IPS-NIHi7 (cell line): Measurements from ENCODE around the gene BMPER.

Experiments used
- DNase-seq: peaks from one replicate; pipeline ENCODE4 v3.0.0; 2012; ENCODE audit warnings: mixed read lengths; ENCODE audit errors: extremely low spot score

Gene BMPER

DNA sequence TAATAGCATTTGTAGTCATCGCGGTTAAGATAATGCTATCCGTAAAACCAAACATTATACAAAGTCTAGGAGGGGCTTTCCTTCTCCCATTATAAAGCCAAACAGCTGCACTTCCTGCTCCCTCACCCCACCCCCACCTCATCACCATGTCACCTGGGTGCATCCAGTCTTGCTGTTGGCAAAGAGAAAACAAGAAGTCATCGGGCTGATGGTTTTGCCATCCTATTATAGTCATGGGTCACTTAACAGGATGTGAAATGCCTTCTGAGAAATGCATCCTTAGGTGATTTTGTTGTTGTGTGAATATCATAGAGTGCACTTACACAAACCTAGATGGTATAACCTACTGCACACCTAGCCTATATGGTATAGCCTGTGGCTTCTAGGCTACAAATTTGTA is 157.0 kb downstream of the BMPER start:
- DNase-seq = no peak

DNA sequence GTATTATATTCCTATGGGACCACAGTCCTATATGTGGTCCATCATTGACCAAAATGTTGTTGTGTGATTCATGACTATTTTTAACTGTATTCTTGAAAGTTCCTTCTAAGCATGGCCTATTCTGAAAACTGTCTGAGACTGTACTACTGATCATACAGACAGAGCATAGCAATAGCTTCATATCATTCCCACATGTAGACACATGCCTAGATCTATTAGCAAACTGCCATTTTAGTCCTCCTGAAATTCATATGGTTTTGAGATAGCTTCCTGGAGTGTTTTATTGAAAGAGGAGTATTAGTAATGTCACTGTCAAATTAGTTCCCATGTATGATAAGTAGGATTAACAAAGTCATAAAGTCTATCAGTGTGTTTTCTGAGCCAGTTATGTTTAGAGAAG is 157.5 kb downstream of the BMPER start:
- DNase-seq = no peak

DNA sequence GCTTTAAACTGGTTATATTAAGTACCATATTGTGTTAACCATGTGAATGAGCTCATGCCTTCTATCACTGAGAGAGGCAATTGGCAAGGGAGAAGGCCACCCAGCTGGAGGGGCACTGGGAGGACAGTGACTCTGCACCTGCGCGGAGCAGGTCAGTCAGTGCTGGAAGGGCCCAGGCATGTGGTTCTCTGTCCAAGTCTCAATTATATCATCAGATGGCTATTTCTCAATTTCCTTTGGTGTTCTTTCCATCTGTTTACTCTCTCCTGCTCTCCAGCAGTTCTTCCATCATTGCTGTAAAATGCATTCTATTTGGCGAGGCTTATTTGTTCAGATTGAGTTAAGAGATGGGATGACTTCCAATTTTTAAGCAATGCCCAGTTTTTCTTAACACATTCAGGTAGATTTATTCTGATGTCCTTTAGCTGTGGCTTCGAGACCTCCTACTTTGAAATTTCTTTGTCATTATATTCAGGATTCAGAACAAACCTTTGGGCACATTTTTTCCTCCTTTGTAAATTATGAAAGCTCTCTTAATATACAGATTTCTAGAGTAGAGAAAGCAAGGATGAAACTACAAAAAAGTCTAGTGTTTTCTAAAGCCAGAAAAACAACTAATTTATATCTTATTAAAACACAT is 159.3 kb downstream of the BMPER start:
- no peak for DNase-seq

- DNase-seq = no peak
Observed at GRCh38 chr7:34066411-34066810, 161.1 kb downstream of the BMPER start.

DNA sequence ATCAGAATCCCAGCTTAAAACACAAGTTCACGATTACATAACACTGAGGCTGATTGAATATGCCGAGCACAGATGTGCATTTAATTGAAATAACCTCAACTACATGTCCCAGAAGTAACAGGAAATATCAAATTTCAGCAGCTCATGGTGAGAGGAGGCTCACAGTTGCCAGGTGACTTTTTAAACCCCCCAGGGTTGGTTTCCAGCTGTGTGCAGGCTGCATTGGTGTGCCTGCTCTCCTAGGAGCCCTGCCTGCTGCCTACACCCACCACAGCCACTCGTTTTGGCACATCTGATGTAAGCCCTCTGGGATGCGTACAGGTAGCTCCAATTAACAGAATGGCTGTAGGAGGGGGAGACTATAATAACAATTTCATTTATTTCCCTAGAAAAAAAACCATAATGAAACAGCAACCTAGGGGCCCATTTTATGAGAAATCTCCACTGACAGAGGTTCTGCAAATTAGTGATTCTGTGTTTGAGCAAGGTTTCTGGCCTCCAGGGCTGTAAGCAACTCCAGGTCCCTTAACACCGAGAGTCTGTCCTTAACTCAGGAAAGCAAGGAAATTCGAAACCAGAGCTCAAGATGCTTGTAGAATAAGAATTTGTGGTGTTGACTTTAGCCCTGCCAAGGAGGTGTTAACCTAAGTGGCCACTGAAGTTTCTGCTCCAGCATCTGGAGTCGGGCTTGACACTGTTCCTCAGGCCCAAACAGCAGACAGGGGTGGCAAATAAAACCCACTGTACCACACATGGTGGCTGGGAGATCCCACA is 161.9 kb downstream of the BMPER start:
- peak; percentile 28 for DNase-seq

GRCh38 chr7:34069676-34070075 is 164.3 kb downstream of the BMPER start:
- DNase-seq = no peak

GRCh38 chr7:34070511-34071323 is 165.4 kb downstream of the BMPER start:
- DNase-seq = no peak

DNA sequence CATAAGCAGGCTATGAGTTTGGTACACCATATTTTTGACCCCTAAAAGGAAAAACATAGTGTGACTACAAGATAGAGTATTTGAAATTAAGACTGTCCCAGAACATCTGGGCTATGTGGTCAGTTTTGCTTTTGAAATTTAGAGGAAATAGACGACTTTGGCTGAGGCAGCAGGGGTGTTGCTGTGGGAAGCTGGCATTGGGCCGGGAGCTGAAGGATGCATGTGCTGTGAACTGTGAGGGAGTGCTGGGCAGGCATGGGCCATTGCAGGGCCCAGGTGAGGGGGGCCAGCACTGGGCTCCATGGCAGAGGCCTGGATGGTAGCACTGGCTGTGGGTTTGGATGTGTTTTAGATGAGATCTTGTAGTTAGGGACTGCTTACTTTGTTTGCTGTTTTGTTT is 168.3 kb downstream of the BMPER start:
- no peak for DNase-seq

DNA sequence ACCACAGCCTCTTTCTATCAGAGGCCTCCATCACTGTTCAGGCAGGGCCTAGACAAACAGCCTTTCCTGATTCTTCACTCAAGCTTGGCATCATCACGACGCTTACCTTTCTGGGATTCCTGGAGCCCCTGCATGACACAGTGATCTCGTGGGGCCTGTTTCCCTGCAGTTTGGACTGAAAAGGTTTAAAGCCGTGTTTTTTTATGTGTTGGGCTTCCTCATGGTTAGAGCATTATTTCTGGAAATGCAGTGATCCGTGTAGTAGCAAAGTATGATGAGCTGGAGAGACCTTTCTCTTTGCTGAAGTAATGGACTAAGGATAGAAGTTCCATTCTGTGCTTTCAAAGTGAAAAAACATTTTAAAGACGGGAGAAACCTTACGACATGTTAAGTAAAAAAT is 169.1 kb downstream of the BMPER start:
- no peak for DNase-seq

- no peak for DNase-seq
Observed at GRCh38 chr7:34075523-34076370, 170.4 kb downstream of the BMPER start.

GRCh38 chr7:34077168-34077567 is 171.8 kb downstream of the BMPER start:
- no peak for DNase-seq

DNA sequence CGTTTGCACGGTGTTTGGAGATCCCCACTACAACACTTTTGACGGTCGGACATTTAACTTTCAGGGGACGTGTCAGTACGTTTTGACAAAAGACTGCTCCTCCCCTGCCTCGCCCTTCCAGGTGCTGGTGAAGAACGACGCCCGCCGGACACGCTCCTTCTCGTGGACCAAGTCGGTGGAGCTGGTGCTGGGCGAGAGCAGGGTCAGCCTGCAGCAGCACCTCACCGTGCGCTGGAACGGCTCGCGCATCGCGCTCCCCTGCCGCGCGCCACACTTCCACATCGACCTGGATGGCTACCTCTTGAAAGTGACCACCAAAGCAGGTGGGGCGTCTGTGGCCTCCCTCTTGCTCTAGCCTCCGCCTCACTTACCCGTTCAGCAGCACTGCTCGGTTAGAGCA is 173.5 kb downstream of the BMPER start:
- no peak for DNase-seq

DNA sequence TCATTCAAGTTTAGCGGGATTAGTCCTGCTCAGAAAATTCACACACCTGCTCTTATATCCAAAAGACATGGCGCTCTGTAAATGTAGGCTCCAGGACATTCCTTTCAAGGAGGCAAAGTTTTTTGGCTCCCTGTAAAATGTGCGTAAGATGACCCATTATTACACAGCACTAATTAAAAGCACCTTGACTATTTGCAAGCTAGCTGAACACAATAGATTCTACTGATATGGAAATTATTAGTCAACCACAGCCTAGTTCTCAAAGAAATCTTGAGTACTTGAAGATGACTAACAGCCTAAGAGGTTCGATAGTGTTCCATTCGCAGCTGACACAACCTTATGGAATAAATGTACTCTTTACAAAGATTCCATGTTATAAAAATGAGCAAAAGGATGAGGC is 175.2 kb downstream of the BMPER start:
- DNase-seq = no peak

DNA sequence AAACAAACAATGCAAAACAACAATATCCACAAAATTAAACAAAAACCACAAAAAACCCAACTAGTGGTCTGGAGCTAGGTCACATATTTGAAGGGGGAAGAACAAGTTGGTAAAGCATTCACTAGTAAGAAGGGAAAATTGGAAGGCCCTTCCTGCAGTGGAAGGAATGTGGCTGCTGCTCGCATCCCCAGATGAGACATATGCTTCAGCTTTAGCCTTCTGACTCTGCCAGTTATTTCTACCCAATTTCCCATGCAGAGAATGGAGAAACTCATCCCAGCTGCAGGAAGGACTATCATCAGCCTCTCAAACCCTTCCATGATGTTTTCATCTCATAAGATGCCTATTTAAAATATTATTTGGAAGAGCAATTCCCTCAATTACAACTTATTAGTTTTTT is 176.6 kb downstream of the BMPER start:
- DNase-seq = no peak

GRCh38 chr7:34083440-34083839 is 178.1 kb downstream of the BMPER start:
- no peak for DNase-seq

DNA sequence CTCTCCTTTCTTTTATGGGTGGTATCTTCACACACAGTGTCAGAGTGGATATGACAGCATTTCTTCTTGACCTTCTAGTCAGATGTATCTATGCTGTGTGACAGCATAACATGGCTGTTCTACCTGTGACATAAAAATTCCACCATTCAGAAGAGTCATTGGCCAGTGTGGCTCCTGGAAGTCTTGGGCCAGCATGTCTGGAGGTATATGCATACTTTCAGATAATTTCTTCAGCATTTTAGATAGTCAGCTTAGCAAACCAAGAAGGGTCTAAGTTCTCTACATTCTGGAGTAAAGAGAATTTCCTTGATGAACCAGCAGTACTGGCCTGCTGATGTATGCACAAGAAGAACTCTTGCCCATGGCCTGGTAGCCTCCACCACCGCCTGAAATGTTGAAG is 179.3 kb downstream of the BMPER start:
- DNase-seq = no peak

GRCh38 chr7:34086064-34086463 is 180.7 kb downstream of the BMPER start:
- no peak for DNase-seq

- DNase-seq = no peak
Observed at GRCh38 chr7:34086981-34087380, 181.6 kb downstream of the BMPER start.

GRCh38 chr7:34087892-34088891 is 182.9 kb downstream of the BMPER start:
- DNase-seq = peak; percentile 76

- no peak for DNase-seq
Observed at GRCh38 chr7:34090816-34091215, 185.5 kb downstream of the BMPER start.
